Neural cell (in vitro differentiated cells): ENCODE measurements around the gene MKKS. TPM values are rescaled to one million over a fixed set of nuclear protein-coding genes. Genes with fewer than 3 reads are reported as not detected.

Experiments used
- H2AFZ ChIP-seq: fragments of 200-600, 300-800 bp; sonication (generic), shearing (Covaris generic); 2 replicates; pipeline ENCODE4 v1.6.0; 2014; ENCODE audit warnings: low read depth, mild to moderate bottlenecking, antibody characterized with exemption, low read length, moderate library complexity
- H3F3A ChIP-seq: fragments of 200-600 bp; shearing (Covaris generic); 2 replicates; pipeline ENCODE4 v1.6.1; 2016; ENCODE audit warnings: mild to moderate bottlenecking, moderate library complexity, mixed read lengths, antibody characterized with exemption, low read length; ENCODE audit not compliant: insufficient read depth, poor library complexity, severe bottlenecking
- H3K27ac ChIP-seq: fragments of 200-600, 300-800 bp; sonication (generic), shearing (Covaris generic); 2 replicates; pipeline ENCODE4 v1.5.1; 2014; ENCODE audit warnings: mild to moderate bottlenecking, low read length, moderate library complexity
- H3K27me3 ChIP-seq: fragments of 300-800, 200-600 bp; sonication (generic), shearing (Covaris generic); 2 replicates; pipeline ENCODE4 v1.6.0; 2014; ENCODE audit warnings: mild to moderate bottlenecking, low read depth, low read length, moderate library complexity; ENCODE audit not compliant: insufficient read depth
- H3K36me3 ChIP-seq: fragments of 300-800, 200-600 bp; sonication (generic), shearing (Covaris generic); 2 replicates; pipeline ENCODE4 v1.5.1; 2014; ENCODE audit warnings: mild to moderate bottlenecking, antibody characterized with exemption, low read length, moderate library complexity; ENCODE audit not compliant: insufficient read depth
- H3K4me2 ChIP-seq: fragments of 300-800, 200-600 bp; sonication (generic), shearing (Covaris generic); 2 replicates; pipeline ENCODE4 v1.6.0; 2014; ENCODE audit warnings: mild to moderate bottlenecking, low read length
- H3K4me3 ChIP-seq: fragments of 300-800, 200-600 bp; sonication (generic), shearing (Covaris generic); 2 replicates; pipeline ENCODE4 v1.5.1; 2014; ENCODE audit warnings: mild to moderate bottlenecking, low read length, moderate library complexity
- H3K79me2 ChIP-seq: fragments of 200-600 bp; shearing (Covaris generic); replicated peaks from 2 replicates; pipeline ENCODE4 v1.6.0; 2014; ENCODE audit warnings: mild to moderate bottlenecking, low read length, moderate library complexity; ENCODE audit not compliant: insufficient read depth
- H3K9ac ChIP-seq: fragments of 300-800, 200-600 bp; sonication (generic), shearing (Covaris generic); 2 replicates; pipeline ENCODE4 v1.6.1; 2016; ENCODE audit warnings: mild to moderate bottlenecking, low read length, mixed read lengths
- H3K9me2 ChIP-seq: fragments of 200-600 bp; shearing (Covaris generic); 2 replicates; pipeline ENCODE4 v1.6.1; 2016; ENCODE audit warnings: mild to moderate bottlenecking, low read length, mixed read lengths; ENCODE audit not compliant: insufficient read depth
- H3K9me3 ChIP-seq: fragments of 200-600, 300-800 bp; sonication (generic), shearing (Covaris generic); 2 replicates; pipeline ENCODE4 v1.6.1; 2016; ENCODE audit warnings: mild to moderate bottlenecking, mixed run types, low read length, moderate library complexity, mixed read lengths
- H4K20me1 ChIP-seq: fragments of 200-600 bp; shearing (Covaris generic); 2 replicates; pipeline ENCODE4 v1.6.1; 2016; ENCODE audit warnings: mild to moderate bottlenecking, mixed run types; ENCODE audit not compliant: insufficient read depth
- CTCF ChIP-seq: fragments of 450-650 bp; IDR thresholded peaks from 2 replicates; pipeline ENCODE4 v1.5.1; 2014; ENCODE audit warnings: antibody characterized with exemption, mild to moderate bottlenecking, moderate library complexity; ENCODE audit not compliant: poor library complexity, severe bottlenecking
- EP300 ChIP-seq: fragments of 450-650 bp; conservative IDR thresholded peaks from 2 replicates; pipeline ENCODE4 v1.6.1; 2014; ENCODE audit warnings: antibody characterized with exemption, mild to moderate bottlenecking, moderate library complexity; ENCODE audit not compliant: poor library complexity, severe bottlenecking
- EZH2 ChIP-seq: fragments of 200-600, 300-800 bp; shearing (Covaris generic), sonication (generic); IDR thresholded peaks from 2 replicates; pipeline ENCODE4 v1.6.1; 2014; ENCODE audit warnings: antibody characterized with exemption, low read length, borderline replicate concordance, mild to moderate bottlenecking; ENCODE audit not compliant: insufficient read depth, poor library complexity, severe bottlenecking
- MXI1 ChIP-seq: fragments of 450-650 bp; conservative IDR thresholded peaks from 2 replicates; pipeline ENCODE4 v1.6.1; 2014; ENCODE audit warnings: antibody characterized with exemption, mild to moderate bottlenecking; ENCODE audit not compliant: poor library complexity, severe bottlenecking
- POLR2AphosphoS5 ChIP-seq: IDR thresholded peaks from 2 replicates; pipeline ENCODE4 v1.6.1; 2012
- RAD21 ChIP-seq: fragments of 450-650 bp; conservative IDR thresholded peaks from 2 replicates; pipeline ENCODE4 v1.6.1; 2014; ENCODE audit warnings: antibody characterized with exemption, mild to moderate bottlenecking, moderate library complexity
- REST ChIP-seq: IDR thresholded peaks from 2 replicates; pipeline ENCODE4 v1.6.1; 2012; ENCODE audit warnings: borderline replicate concordance
- SMC3 ChIP-seq: fragments of 450-650 bp; conservative IDR thresholded peaks from 2 replicates; pipeline ENCODE4 v1.6.1; 2014; ENCODE audit warnings: antibody characterized with exemption, mild to moderate bottlenecking, moderate library complexity; ENCODE audit not compliant: poor library complexity
- TAF1 ChIP-seq: IDR thresholded peaks from 2 replicates; pipeline ENCODE4 v1.6.1; 2012; ENCODE audit warnings: low read depth
- polyA plus RNA-seq: library from polyadenylated mRNA; depleted of rRNA; stranded (reverse); fragments of >200 nt; gene quantifications from 2 replicates; pipeline ENCODE4 v1.2.3, GENCODE V29; 2014

MKKS gene
- polyA plus RNA-seq, 1 donor from 2014 or later: 28.0 TPM

GRCh38 chr20:10428008-10428407, 6.0 kb downstream of the MKKS start (continued):
- no peak for TF ChIP-seq CTCF
- no peak for TF ChIP-seq POLR2AphosphoS5
- TF ChIP-seq EP300: no peak
- no peak for TF ChIP-seq RAD21

- no peak overlapping the region for H3K27ac ChIP-seq
- peaks cover 5% of the 10 kb centered on the region for H3K79me2 ChIP-seq
- H3K9me3 ChIP-seq: no peaks in the 10 kb centered on the region
- H3F3A ChIP-seq: no peaks in the 10 kb centered on the region
- no peak overlapping the region for H2AFZ ChIP-seq
- no peaks in the 10 kb centered on the region for H3K36me3 ChIP-seq
- H3K27me3 ChIP-seq: no peaks in the 10 kb centered on the region
- no peak for TF ChIP-seq POLR2AphosphoS5
- TF ChIP-seq CTCF: peak; percentile 87
- TF ChIP-seq RAD21: peak; percentile 80
- TF ChIP-seq SMC3: peak; percentile 95
- no peak for TF ChIP-seq MXI1
- H3K4me3 ChIP-seq: no peak overlapping the region
- no peak overlapping the region for H3K9ac ChIP-seq
- H3K9me2 ChIP-seq: no peaks in the 10 kb centered on the region
- H3K4me2 ChIP-seq: no peak overlapping the region
- H4K20me1 ChIP-seq: no peaks in the 10 kb centered on the region
Observed at GRCh38 chr20:10427060-10427692, 6.8 kb downstream of the MKKS start.

GRCh38 chr20:10423735-10424134, 10.3 kb downstream of the MKKS start:
- TF ChIP-seq EZH2 (no peak), TAF1 (no peak), SMC3 (no peak), EP300 (no peak), REST (no peak), CTCF (no peak), RAD21 (no peak), POLR2AphosphoS5 (no peak), MXI1 (no peak)
- Histone ChIP-seq H3F3A (no peaks in the 10 kb centered on the region), H3K27ac (no peak overlapping the region), H3K36me3 (no peaks in the 10 kb centered on the region), H3K9me2 (no peaks in the 10 kb centered on the region), H3K9me3 (no peaks in the 10 kb centered on the region), H4K20me1 (no peaks in the 10 kb centered on the region), H3K9ac (no peak overlapping the region), H2AFZ (no peak overlapping the region), H3K4me3 (no peak overlapping the region), H3K4me2 (no peak overlapping the region), H3K27me3 (no peaks in the 10 kb centered on the region), H3K79me2 (no peaks in the 10 kb centered on the region)
